Suppressor macrophage treated with lipopolysaccharide for 1 hour (primary cell): ENCODE results near the gene LRRFIP1.
"Not testable (repeated sequence)": the region's sequence is repeated elsewhere in the genome, so short reads cannot be mapped to it uniquely, and the experiment has no call there.

ENCODE experiments used
- DNase-seq, 3 donors: peaks; one replicate each; pipeline ENCODE4 v3.0.0-alpha.2; 2020 to 2022

Gene LRRFIP1

GRCh38 chr2:237597196-237598145 lies 29.9 kb upstream of the LRRFIP1 start:
- no peak for DNase-seq

GRCh38 chr2:237598468-237599208 lies 28.7 kb upstream of the LRRFIP1 start:
- DNase-seq, result no peak

- DNase-seq, result no peak
Observed at GRCh38 chr2:237599465-237600110, 27.8 kb upstream of the LRRFIP1 start.

GRCh38 chr2:237600205-237600846 lies 27.1 kb upstream of the LRRFIP1 start:
- DNase-seq, result peak in 1 of 3 donors; percentile 30

- no peak for DNase-seq
Observed at GRCh38 chr2:237601453-237602116, 25.8 kb upstream of the LRRFIP1 start.

- no peak for DNase-seq
Observed at GRCh38 chr2:237602409-237602808, 25.0 kb upstream of the LRRFIP1 start.

GRCh38 chr2:237603049-237603717 lies 24.2 kb upstream of the LRRFIP1 start:
- no peak for DNase-seq

- peak; percentile 63 to 77 (median 67) for DNase-seq
Observed at GRCh38 chr2:237603718-237604362, 23.5 kb upstream of the LRRFIP1 start.

- no peak for DNase-seq
Observed at GRCh38 chr2:237604391-237604790, 23.0 kb upstream of the LRRFIP1 start.

GRCh38 chr2:237604960-237605359 lies 22.4 kb upstream of the LRRFIP1 start:
- no peak for DNase-seq

- DNase-seq, result not testable (repeated sequence)
Observed at GRCh38 chr2:237606522-237606921, 20.9 kb upstream of the LRRFIP1 start.

- DNase-seq, result no peak
Observed at GRCh38 chr2:237612527-237613357, 14.6 kb upstream of the LRRFIP1 start.

GRCh38 chr2:237613679-237614078 lies 13.7 kb upstream of the LRRFIP1 start:
- DNase-seq, result no peak

GRCh38 chr2:237614151-237614720 lies 13.2 kb upstream of the LRRFIP1 start:
- DNase-seq, result peak in 2 of 3 donors; percentile 41 to 63

- DNase-seq, result no peak
Observed at GRCh38 chr2:237615631-237616249, 11.6 kb upstream of the LRRFIP1 start.

- no peak for DNase-seq
Observed at GRCh38 chr2:237616373-237616733, 11.0 kb upstream of the LRRFIP1 start.

GRCh38 chr2:237616734-237617586 lies 10.4 kb upstream of the LRRFIP1 start:
- DNase-seq, result no peak

GRCh38 chr2:237617587-237617982 lies 9.8 kb upstream of the LRRFIP1 start:
- no peak for DNase-seq
